Stimulated activated CD4-positive, alpha-beta T cell treated with anti-CD3 and anti-CD28 coated beads, Interleukin-4, amount 100 ng/mL, for 1 hour (primary cell): ENCODE measurements around the gene DGKG.

ENCODE experiments used
- DNase-seq: peaks from one replicate; pipeline ENCODE4 v3.0.0-alpha.2; 2020

DGKG gene

DNA sequence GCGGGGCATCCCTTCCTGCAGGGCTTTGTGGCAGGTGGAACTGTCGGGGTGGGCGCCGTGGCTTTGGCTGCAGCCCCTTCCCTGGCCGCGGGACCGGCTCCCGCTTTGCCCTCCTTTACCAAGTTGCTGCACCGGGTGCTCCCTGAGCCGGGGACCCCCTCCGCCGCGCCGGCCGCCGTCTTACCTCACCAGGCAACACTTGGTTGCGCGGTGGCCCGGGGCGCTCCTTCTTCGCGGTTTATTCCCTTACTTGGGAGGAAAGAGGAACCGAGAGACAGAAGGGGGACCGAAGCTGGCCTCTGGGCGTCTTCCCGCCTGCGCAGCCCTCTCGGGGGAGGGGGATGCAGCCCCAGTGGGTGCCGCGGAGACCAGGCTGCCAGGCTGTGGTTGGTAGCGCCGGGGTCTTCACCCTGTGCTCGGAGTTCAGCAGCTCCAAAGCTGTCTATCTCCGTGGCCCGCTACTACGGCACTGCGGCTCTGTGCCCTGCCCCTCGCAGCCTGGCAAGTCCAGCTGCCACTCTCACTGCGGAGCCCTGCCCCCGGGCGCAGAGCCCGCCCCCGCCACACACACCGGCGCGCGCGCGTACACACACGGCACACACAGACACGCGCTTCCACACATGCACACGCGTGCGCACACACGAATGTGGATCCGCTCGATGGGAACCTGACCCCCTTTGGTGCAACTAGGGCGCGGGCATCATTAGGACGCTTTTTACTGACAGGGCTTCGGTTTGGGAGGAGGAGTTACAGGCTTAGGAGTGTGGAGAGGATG lies at the start of gene DGKG:
Gene DGKG, minus strand, starts transcription at position 473 of the 775 bp plus-strand sequence. CDS start 41,775 bp downstream, outside the sequence.
- DNase-seq: peak; percentile 26

DNA sequence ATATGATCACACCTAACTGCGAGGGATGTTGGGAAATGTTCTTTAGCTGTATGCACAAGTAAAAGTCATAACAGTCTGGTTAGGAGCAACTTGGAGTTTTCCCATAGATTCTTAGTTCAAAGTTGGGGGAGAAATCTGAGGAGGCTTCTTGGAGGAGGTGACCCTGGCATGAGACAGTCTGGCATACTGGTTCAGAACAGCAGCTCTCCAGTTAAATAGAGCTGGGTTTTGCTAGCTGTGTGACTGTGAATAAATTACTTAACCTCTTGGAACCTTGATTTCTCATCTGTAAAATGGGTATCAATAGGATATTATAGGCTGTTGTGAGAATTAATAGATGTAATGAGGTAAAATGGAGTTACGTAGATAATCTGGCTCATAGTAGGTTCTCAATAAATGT lies 49.1 kb upstream of the DGKG start:
- no peak for DNase-seq

DNA sequence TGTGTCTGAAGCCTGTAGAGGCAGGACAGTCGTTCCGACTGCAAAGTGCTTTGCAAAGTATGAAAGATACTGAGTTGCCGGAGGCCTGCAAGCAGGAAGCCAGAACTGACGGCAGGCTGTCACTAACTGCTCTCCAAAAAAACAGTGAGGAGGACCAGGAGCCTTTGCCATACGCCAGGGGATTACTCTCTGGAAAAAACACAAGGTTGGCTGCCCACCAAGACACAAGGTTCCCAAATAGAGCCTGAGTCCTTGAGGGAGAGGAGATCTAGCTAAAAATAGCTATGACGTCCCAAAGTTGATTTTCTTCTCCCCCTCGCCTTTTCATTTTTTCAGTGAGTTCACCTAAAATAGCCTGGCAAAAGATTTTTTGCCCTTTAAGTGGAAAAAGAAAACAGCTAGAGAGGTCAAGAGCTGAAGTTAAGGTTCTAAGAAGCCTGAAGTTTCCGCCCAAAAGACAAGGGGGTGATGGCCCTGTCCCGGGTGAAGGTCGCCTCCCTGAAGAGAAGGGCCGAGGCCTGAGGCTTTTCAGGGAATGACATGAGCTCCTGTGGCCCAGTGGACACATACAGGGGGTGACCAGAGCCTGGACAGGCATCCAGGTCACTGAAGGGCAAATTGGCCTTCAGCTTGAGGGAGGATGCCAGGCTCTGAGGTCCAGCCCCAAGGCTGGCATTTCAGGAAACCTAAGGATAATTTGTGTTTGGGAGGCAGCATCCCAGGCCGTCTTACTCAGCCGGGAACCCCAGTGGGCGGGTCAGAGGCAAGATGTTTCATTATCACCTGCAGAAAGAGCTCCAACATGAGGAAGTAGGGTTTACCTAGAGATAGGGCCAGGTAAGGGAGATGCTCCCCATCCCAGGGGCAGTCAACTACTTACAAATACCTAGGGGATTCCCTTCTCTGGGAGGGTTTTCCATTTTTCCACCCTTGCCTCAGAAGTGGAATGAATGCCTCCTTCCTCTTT lies 44.9 kb upstream of the DGKG start:
- no peak for DNase-seq

DNA sequence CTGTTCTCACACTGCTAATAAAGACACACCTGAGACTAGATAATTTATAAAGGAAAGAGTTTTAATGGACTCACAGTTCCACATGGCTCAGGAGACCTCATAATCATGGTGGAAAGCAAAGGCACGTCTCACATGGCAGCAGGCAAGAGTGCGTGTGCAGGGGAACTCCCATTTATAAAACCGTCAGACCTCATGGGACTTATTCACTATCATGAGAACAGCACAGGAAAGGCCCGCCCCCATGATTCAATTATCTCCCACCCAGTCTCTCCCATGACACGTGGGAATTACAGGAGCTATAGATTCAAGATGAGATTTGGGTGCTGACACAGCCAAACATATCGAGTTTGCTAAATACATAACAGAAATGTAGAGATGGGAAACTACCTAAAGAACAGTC lies 39.5 kb upstream of the DGKG start:
- DNase-seq: no peak

DNA sequence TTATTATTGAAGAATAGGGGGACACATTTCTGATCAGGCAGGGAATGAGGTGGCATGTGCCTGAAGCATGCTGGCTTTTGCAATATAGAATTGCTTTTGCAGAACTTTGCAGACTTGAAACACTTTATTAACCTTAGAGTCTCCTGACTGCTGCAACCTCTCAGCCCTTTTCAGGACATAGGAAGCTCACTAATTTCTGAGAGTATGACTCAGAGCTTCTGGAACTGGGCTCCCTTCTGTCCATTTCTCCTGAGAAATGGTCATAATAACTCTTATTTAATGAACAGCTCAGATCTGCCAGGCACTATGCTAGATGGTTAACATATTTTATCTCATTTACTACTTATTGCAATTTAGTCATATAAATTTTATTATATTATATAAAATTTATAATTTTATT lies 38.6 kb upstream of the DGKG start:
- DNase-seq: no peak

DNA sequence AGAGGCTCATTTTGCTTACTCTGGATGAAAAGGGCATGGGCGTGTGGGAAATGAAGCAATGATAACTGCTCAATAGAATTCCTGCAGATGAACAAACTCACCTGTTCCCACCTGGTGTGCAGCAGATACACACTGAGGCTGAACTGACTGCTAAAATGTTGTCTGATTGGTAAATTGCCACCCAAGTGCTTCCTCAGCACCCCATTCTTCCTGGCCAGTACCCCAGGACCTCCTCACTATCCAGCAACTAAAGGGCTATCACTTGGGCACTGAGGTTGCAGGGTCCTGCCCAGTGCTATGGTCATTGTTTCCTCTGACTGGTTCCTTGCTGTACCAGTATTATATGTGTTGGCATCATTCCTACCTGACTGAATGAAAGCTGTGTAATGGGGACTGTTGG lies 38.0 kb upstream of the DGKG start:
- no peak for DNase-seq

DNA sequence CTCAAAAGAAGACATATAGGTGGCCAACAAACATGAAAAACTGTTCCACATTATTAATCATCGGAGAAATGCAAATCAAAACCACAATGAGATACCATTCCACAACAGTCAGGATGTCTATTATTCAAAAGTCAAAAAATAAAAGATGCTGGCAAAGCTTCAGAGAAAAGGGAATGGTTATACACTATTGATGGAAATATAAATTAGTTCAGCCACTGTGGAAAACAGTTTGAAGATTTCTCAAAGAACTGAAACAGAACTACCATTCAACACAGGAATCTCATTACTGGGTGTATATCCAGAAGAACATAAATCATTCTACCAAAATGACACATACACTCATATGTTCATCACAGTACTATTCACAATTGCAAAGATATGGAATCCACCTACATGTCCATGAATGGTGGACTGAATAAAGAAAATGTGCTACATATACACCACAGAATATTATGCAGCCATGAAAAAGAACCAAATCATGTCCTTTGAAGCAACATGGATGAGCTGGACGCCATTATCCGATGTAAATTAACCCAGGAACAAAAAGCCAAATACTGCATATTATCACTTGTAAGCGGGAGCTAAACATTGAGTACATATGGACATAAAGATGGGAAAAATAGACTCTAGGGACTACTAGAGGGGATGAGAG lies 32.7 kb upstream of the DGKG start:
- no peak for DNase-seq

- DNase-seq: no peak
Observed at GRCh38 chr3:186386883-186387560, 25.0 kb upstream of the DGKG start.

DNA sequence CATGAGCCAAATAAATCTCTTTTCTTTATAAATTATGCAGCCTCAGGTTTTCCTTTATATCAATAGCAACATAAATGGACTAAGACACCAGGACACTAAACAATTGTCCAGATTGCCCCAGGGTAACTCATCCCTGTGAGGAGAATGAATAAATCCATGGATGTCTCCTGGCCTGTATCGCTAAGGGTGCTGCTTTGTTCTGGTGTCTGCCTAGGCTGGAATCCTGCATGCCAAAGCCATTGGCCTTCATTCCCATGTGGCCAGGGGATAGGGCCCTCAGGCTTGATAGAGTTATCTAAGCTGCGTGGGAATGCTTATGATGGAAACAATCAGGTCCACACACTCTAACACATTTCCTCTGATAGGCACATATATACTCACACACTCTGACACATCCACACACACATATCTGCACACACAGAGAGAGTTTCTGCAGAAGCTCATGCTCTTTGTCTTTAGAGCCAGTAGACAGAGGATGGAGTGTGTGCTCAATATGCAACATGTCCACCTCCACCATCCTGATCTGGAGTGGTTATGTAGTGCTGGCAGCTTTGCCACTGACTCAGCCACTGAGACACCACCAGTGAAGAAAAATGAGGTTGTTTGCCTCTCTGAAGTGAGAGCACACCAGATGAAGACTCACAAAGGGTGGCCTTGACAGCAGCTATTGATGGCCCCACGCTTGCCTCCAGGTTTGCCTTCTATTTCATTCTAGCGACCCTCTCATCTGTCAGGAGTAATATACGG lies 24.0 kb upstream of the DGKG start:
- no peak for DNase-seq

DNA sequence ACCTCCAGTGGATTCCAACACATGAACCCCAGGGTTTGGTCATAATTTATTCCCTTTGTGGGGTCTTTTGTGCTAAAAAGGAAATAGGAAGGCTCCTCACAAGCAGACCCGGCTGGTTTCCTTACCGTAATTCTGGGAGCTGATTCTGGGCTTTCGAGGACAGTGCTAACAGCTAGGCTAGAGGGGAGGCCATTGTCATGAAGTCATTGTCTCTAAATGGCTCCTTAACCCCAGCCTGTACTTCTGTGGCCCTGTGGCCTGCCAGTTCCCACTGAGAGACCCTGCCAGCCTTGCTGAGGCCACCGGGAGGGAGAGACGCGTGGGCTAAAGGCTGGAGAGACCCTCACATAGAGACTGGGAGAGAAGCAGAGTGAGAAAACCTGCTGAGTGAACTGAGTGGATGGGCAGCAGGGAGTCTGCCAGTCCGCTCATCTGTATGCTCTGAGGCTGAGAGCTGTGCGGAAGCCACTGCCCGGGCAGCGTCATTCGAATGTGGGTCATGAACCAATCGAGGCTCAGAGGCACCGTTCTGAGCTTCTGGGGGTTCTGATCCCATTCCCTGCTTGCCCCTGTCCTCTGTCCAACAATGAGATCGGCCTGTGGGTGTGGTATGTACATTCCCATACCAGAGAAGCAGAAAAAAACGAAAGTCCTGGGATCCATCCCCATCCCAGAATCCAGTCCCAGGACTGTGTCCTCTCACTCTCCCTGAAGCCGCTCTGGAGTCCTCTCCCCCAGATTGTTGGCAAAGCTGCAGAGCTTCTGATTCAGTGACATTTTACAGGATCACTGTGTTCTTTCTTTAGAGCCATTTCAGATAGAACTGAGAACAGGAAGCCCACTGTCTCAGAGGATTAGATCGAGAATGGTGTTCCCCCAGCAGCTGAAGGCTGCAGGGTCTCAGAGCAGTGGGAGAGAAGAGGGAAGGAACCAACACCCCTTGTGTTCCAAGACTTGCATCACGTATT lies 21.3 kb upstream of the DGKG start:
- DNase-seq: no peak

DNA sequence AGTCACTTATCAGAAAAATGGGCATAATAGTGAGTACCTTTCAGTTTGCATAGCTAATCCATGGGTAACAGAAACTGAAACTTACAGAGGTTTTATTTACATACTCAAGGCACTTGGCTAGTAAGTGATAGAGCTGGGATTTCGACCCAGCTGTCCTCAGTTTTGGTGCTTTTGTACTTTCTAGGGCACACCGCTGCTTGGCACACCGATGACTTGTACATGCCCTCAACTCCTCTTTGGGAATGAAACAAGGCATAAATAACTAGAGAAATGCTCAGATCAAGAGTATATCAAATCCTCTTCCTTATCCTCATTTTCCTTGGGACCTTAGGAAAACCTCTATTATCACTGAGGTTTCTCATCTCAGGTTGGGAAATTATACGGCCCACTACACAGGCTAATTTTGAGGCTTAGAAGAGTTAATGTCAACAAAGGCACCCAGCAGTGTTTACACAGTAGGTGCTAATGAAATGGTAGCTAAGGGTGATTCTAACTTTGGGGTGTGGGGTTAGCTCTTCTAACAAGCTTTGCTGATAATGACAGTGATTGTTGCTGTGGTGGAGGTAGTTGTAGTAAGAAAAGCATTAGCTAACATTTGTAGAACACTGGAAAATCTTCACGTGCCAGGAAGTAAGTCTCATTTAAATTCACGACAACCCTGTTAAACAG lies 20.3 kb upstream of the DGKG start:
- no peak for DNase-seq

DNA sequence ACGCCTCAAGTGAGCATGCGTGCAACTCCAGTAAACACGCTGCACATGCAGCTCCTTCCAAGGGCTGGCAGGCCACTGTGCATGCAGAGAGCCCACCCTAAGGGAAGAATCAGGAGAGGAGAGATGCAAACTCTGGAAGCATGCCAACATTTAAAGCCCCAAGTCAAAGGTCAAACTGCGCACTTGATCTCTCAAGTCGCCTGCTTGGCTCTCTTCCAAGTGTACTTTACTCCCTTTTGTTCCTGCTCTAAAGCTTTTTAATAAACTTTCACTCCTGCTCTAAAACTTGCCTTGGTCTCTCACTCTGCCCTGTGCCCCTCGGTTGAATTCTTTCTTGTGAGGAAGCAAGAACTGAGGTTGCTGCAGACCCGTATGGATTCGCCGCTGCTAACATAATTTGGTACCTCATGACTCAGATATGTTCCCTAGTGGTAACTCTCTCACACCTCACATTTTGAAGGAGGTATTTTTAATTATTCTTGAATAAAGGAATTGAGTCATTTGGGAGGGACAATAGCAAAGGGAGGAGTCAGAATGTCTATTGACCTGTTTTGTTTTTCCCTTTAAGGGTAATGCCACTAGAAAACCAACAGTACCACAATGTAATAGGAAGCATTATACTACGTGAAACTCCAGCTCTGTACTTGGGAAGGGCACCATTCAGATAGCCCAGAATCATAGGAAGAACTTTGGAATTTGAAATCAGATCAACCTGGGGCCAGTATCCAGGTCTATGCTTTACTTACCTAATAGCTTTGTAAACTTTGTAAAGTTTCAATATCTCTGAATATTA lies 19.6 kb upstream of the DGKG start:
- DNase-seq: no peak

GRCh38 chr3:186380622-186381380 lies 18.8 kb upstream of the DGKG start:
- no peak for DNase-seq

- no peak for DNase-seq
Observed at GRCh38 chr3:186375443-186375842, 13.4 kb upstream of the DGKG start.

DNA sequence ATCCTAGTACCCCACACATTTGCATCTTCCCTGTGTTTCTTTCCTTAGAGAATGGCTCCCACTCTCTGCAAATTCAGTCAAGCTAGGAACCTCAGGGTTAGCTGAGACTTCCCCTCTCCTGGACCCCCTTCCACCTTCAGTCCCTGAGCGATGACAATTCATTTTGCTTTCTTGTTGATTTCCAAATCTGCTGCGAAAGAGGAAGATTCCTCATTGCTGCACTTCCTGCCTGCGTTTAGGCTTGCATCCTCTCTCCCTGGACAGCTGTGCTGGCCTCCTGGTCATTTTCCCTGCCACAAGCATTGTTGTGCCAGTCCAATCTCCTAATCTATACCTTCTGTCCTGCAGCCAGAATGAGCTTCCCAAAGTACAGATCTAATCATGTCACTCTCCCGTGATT lies 12.3 kb upstream of the DGKG start:
- no peak for DNase-seq

GRCh38 chr3:186369217-186369616 lies 7.2 kb upstream of the DGKG start:
- DNase-seq: no peak

DNA sequence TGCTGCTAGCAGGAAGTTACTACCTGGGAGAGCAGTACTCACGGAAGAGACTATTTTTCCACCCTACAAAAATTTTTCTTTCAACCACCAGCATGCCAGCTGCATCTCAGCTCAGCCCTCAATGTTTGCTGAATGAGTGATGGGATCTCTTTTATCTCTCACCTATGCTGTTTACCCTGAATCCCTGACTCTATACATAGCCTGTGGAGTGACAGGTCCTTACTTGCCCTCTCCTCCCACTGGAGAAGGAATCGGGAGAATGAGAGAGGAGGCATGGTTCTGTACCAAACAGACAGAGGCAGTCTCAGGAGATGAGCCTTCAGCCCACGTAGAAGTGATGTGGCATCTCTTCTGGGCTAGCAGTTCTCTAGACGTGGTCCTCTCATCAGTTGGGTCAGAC lies 6.7 kb upstream of the DGKG start:
- DNase-seq: no peak

DNA sequence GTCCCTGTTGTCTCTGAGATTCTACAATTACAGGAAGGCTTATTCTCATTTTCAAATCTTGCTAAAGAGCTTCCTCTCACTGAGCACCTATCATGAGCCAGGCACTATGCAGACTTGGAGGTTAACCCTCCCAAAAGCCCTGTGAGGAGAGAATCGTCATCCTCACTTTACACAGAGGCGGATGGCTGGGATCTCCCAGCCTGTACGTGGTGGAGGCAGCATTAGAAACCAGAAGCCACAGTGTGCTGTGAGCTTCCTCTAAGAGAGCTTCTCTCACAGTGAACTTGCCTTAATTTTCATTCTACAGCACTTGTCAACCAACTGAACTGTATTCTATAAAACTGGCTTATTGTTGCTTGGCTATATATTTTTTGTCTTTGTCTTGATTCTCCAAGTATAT lies 6.1 kb upstream of the DGKG start:
- no peak for DNase-seq

DNA sequence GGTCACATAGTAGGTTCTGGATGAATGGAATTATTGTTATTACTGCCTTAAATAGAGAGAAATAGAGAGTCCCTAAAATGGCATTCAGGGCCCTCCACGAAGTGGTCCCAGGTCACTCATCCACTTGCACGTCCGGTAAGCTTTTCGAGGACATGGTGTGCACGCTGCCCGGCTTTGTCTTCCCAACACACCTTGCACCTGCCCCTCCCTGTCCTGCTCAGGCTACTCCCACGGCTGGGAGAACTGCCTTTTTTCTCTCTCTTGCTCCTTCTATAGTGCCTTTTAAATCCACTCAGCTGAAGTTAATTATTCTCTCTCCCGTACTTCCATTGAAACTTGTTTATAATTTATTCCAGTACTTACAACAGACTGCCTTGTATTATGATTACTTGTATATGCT lies 5.6 kb upstream of the DGKG start:
- no peak for DNase-seq
